Ascending aorta (tissue), 2 donors: ENCODE results near the gene RBMY1A1. TPM values are rescaled to one million over a fixed set of nuclear protein-coding genes. Genes with fewer than 3 reads are reported as not detected.
"Not testable (repeated sequence)": the region's sequence is repeated elsewhere in the genome, so short reads cannot be mapped to it uniquely, and the experiment has no call there.

Source experiments
- DNase-seq, 2 donors: peaks; one replicate each; pipeline ENCODE4 v3.0.0-alpha.2; 2019; ENCODE audit warnings: low spot score in 2 of 2
- H3K27ac ChIP-seq, 2 donors: fragments of 200-600 bp; sonication (generic); one replicate each; pipeline ENCODE4 v1.5.1; 2016 to 2017; ENCODE audit warnings: mild to moderate bottlenecking in 1 of 2
- H3K27me3 ChIP-seq: fragments of 200-600 bp; sonication (generic); one replicate; pipeline ENCODE4 v1.5.1; 2017
- H3K36me3 ChIP-seq, 2 donors: fragments of 200-600 bp; sonication (generic); one replicate each; pipeline ENCODE4 v1.5.1; 2016
- H3K4me1 ChIP-seq, 2 donors: fragments of 200-600 bp; sonication (generic); one replicate each; pipeline ENCODE4 v1.5.1; 2016 to 2017; ENCODE audit warnings: mild to moderate bottlenecking in 1 of 2
- H3K4me3 ChIP-seq, 2 donors: fragments of 200-600 bp; sonication (generic); one replicate each; pipeline ENCODE4 v1.5.1; 2016 to 2017; ENCODE audit warnings: mild to moderate bottlenecking in 1 of 2
- H3K9me3 ChIP-seq, 2 donors: fragments of 200-600 bp; sonication (generic); one replicate each; pipeline ENCODE4 v1.5.1; 2016
- intact Hi-C: fragments of 100-400 bp; cut with DNase I; formaldehyde crosslinking; loops from one replicate; pipeline ENCODE4 v1.15.1; 2023
- total RNA-seq: library from RNA; depleted of rRNA; stranded (reverse); fragments of >200 nt; gene quantifications from one replicate; pipeline ENCODE4 v1.1.0, GENCODE V29; 2016
- TF ChIP-seq, protein P1 (sequence below), 3 experiments: fragments of 200-600 bp in 2 of 3; fragments of 450-650 bp in 1 of 3; sonication (generic) in 2 of 3; IDR thresholded peaks; one replicate each; pipeline ENCODE4 v1.5.1; 2016 to 2019; ENCODE audit warnings: antibody characterized with exemption in 3 of 3, mild to moderate bottlenecking in 1 of 3, moderate library complexity in 1 of 3

The RBMY1A1 gene
- total RNA-seq: not detected

- H3K9me3 ChIP-seq, H3K27me3 ChIP-seq, H3K27ac ChIP-seq, H3K4me3 ChIP-seq, H3K4me1 ChIP-seq, DNase-seq, H3K36me3 ChIP-seq, intact Hi-C loops: not testable (repeated sequence)
These were observed at the start of gene RBMY1A1 for GRCh38 chrY:21534579-21534978. Gene RBMY1A1, plus strand, starts transcription at chrY:21534879. Its CDS starts 2,013 bp downstream, at chrY:21536892.

DNA sequence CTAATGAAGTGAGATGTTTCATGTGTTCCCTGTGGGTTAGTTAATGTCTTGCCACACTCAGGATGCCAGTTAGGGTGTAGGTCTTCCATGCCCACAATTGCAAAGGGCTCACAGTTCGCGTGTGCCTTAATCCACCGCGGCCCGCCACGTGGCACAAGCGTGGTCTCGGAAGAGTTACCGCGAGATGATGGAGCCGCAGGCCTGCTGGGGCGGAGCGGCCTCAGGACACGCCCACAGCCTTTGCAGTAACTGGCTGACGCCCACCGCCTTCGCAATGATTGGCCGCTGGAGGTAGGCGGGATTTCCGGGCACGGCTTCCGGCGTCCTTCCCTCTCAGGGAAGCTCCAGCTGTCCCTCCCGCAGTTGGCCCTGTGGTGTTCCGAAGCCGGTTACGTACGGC is 23.6 kb upstream of the RBMY1A1 start, which contains the start of gene RBMY1B:
RBMY1B (plus strand) TSS at position 301 of the 400 bp plus-strand sequence. CDS start 2,013 bp downstream, outside the sequence.
- H3K4me1 ChIP-seq, H3K36me3 ChIP-seq, H3K9me3 ChIP-seq, H3K4me3 ChIP-seq, DNase-seq, intact Hi-C loops, H3K27me3 ChIP-seq, H3K27ac ChIP-seq: not testable (repeated sequence)

DNA sequence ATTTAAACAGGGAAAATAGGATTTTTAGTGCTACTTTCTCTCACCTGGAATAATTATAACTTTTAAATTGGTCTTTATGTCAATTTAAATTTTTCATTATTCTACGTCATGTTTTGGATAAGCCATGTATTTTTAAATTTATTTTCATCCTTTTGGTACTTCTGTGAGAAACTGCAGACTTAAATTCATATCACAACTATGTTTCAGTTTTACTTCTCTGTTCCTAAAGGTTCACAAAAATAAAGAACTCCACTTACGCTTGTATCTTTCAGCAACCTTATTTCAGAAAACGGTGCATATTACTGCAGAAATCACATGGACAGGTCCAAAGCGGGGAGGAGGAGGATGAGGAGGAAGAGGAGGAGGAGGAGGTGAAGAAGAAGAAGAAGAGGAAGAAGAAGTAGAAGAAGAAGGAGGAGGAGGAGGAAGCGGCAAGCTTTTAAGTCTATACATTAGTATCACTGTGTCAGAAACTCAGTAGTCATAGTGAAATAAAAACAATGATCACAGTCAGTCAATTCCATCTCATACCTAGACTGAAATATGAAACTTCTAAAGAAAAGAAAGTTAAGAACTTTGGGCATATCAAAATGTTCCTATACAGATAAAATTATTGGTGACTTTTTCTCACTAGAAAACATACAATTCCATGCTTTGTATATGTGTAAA is 24.8 kb downstream of the RBMY1A1 start:
- intact Hi-C loops, H3K36me3 ChIP-seq, H3K4me3 ChIP-seq: not testable (repeated sequence)

GRCh38 chrY:21585449-21585848 is 50.8 kb downstream of the RBMY1A1 start:
- H3K4me3 ChIP-seq: no peak overlapping the region
- H3K9me3 ChIP-seq: no peaks in the 10 kb centered on the region
- DNase-seq: no peak
- H3K27ac ChIP-seq: no peak overlapping the region
- no peaks in the 10 kb centered on the region for H3K27me3 ChIP-seq
- TF ChIP-seq, protein P1, sequence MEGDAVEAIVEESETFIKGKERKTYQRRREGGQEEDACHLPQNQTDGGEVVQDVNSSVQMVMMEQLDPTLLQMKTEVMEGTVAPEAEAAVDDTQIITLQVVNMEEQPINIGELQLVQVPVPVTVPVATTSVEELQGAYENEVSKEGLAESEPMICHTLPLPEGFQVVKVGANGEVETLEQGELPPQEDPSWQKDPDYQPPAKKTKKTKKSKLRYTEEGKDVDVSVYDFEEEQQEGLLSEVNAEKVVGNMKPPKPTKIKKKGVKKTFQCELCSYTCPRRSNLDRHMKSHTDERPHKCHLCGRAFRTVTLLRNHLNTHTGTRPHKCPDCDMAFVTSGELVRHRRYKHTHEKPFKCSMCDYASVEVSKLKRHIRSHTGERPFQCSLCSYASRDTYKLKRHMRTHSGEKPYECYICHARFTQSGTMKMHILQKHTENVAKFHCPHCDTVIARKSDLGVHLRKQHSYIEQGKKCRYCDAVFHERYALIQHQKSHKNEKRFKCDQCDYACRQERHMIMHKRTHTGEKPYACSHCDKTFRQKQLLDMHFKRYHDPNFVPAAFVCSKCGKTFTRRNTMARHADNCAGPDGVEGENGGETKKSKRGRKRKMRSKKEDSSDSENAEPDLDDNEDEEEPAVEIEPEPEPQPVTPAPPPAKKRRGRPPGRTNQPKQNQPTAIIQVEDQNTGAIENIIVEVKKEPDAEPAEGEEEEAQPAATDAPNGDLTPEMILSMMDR (IDR thresholded peaks at IDR 0.05): no peak
- H3K36me3 ChIP-seq: no peaks in the 10 kb centered on the region
- intact Hi-C loops: no loop called here
- no peaks in the 10 kb centered on the region for H3K4me1 ChIP-seq

More for the DNA sequence above, 24.8 kb downstream of the RBMY1A1 start:
- not testable (repeated sequence) for H3K9me3 ChIP-seq, DNase-seq, H3K4me1 ChIP-seq, H3K27ac ChIP-seq, H3K27me3 ChIP-seq

DNA sequence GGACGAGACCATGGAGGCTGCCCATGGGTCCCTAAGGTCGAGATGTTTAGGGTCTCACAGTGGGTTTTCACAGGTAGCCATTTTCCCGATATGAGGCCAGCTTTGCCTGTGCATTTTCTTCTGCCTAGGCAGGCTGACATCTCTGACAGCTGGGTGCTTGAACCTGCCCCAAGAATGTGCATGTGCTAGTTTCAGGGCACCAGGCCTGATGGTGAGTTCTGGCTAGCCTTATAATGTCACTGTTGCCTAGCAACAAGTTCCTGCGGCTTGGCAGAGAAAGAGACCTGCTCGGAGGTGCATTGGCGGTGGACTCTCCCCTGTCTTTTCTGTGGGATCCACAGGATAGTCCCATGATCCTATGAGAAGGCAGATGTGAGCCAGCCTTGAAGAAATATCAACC is 51.8 kb downstream of the RBMY1A1 start:
- H3K27ac ChIP-seq, H3K4me3 ChIP-seq, H3K9me3 ChIP-seq, DNase-seq, H3K36me3 ChIP-seq, intact Hi-C loops, H3K27me3 ChIP-seq, H3K4me1 ChIP-seq: not testable (repeated sequence)

DNA sequence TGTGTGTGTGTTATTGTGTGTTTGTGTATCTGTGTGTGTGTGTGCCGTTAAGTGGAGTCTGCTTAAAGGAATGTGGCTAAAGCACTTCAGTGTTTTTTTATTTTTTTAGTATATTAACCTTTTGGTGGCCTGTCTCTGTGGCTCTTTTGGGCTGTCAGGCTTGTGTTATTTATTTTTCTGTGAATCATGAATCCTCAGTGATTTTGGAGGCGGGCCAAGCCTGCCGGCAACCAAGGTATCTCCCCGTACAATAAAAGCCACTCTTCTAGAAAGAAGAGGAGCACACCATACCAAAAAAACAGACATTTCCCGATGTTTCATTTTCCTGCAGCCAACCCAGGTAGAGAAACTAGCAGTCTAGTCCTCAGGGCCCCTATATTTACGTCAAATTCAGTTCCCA is 57.4 kb downstream of the RBMY1A1 start:
- Histone ChIP-seq H3K27me3 (no peaks in the 10 kb centered on the region), H3K36me3 (no peaks in the 10 kb centered on the region), H3K4me1 (no peaks in the 10 kb centered on the region), H3K4me3 (no peak overlapping the region), H3K27ac (no peak overlapping the region), H3K9me3 (no peaks in the 10 kb centered on the region)
- intact Hi-C loops: no loop called here
- TF ChIP-seq, protein P1 (IDR thresholded peaks at IDR 0.05): no peak
- no peak for DNase-seq

DNA sequence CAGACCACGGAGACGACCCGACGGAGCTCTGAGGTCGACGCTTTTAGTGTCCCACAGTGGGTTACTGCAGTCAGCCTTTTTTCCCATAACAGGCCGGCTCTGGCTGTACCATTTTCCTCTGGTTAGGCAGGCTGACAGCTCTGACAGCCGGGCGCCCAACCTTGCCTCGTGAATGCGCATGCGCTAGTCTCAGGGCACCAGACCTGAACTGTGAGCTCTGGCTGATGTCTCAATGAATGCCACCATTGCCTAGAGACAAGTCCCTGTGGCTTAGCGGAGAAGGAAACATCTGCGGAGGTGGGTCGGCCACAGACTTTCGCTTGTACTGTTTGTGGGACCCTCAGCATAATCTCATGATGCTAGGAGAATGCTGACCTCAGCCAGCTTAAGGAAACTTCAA is 61.6 kb downstream of the RBMY1A1 start:
- H3K9me3 ChIP-seq, DNase-seq, H3K27me3 ChIP-seq, H3K27ac ChIP-seq, H3K4me1 ChIP-seq, intact Hi-C loops, H3K4me3 ChIP-seq, H3K36me3 ChIP-seq: not testable (repeated sequence)

Other genes with a start within 250 kb of the RBMY1A1 start
- not detected for gene RBMY1B, start 23.5 kb upstream of the RBMY1A1 start, total RNA-seq